HepG2 (cell line): ENCODE results near the gene ANKFY1. TPM values are rescaled to one million over a fixed set of nuclear protein-coding genes. Genes with fewer than 3 reads are reported as not detected.

Experiments
- ATAC-seq: fragments of 200-7000 bp; cut with Tn5 transposase; 3 replicates; pipeline ENCODE4 v1.9.1; 2020; ENCODE audit warnings: mild to moderate bottlenecking, moderate library complexity
- BruUV-seq: library from RNA; stranded (reverse); fragments of 400-500 nt; replicated peaks from 2 replicates; lab custom pipeline; 2021; lab: Mats Ljungman, UMichigan
- CTCF ChIA-PET: fragments of 300-600 bp; formaldehyde crosslinking; extraction: SDS; loops from one replicate; lab custom pipeline; 2021; ENCODE audit warnings: low total read pairs, inconsistent platforms, low intra/inter-chr PET ratio; lab: Yijun Ruan, JAX
- POLR2A ChIA-PET: fragments of 350-600 bp; sonication (Branson Sonifier 250); formaldehyde crosslinking; loops from one replicate; lab custom pipeline; 2020; ENCODE audit warnings: antibody characterized with exemption, inconsistent platforms; lab: Yijun Ruan, JAX
- DNase-seq: peaks from one replicate; pipeline ENCODE4 v3.0.0-alpha.2; 2015; ENCODE audit warnings: low spot score
- FAIRE-seq: peaks from 3 replicates; lab custom pipeline; 2011; peaks lifted over from hg19 to GRCh38; lab: Jason Lieb, UNC
- H2AFZ ChIP-seq: one replicate; pipeline ENCODE4 v1.6.1; 2011; ENCODE audit warnings: low read length, inconsistent platforms
- H3K27ac ChIP-seq: fragments of 300-600 bp; 3 replicates; pipeline ENCODE4 v1.8.0; 2011; ENCODE audit warnings: mixed run types, mild to moderate bottlenecking, mixed read lengths, low read length, inconsistent platforms; ENCODE audit not compliant: insufficient read depth; ENCODE audit errors: extremely low read length
- H3K27me3 ChIP-seq, 2 experiments: fragments of 200-600 bp in 1 of 2; 2 replicates in 1 of 2; 3 replicates in 1 of 2; pipeline versions ENCODE4 v1.6.0 to v1.8.0; 2011; ENCODE audit warnings: low read length in 2 of 2, mild to moderate bottlenecking in 2 of 2, moderate library complexity in 2 of 2, inconsistent platforms in 1 of 2; ENCODE audit not compliant: insufficient read depth in 2 of 2, control insufficient read depth in 1 of 2
- H3K36me3 ChIP-seq, 2 experiments: fragments of 200-600 bp in 1 of 2; replicated peaks in 1 of 2; 2 replicates in 1 of 2; 3 replicates in 1 of 2; pipeline versions ENCODE4 v1.5.1 to v1.8.0; 2011; ENCODE audit warnings: low read length in 2 of 2, inconsistent platforms in 1 of 2; ENCODE audit not compliant: insufficient read depth in 2 of 2, control insufficient read depth in 1 of 2
- H3K4me1 ChIP-seq: 2 replicates; pipeline ENCODE4 v1.5.1; 2012; ENCODE audit warnings: low read length, inconsistent platforms; ENCODE audit not compliant: insufficient read depth
- H3K4me2 ChIP-seq: 2 replicates; pipeline ENCODE4 v1.6.0; 2011; ENCODE audit warnings: low read depth, low read length, inconsistent platforms
- H3K4me3 ChIP-seq, 3 experiments: fragments of 200-600 bp in 1 of 3; sonication (generic), shearing (Covaris generic) in 1 of 3; replicated peaks in 1 of 3; 2 replicates each; pipeline ENCODE4 v1.5.1; 2011 to 2016; ENCODE audit warnings: low read length in 3 of 3, inconsistent platforms in 2 of 3, low read depth in 2 of 3, mild to moderate bottlenecking in 2 of 3, control low read depth in 1 of 3, mixed read lengths in 1 of 3; ENCODE audit not compliant: insufficient read depth in 1 of 3
- H3K79me2 ChIP-seq: one replicate; pipeline ENCODE4 v1.6.1; 2011; ENCODE audit warnings: low read length, inconsistent platforms; ENCODE audit not compliant: insufficient read depth
- H3K9ac ChIP-seq: 2 replicates; pipeline ENCODE4 v1.6.0; 2011; ENCODE audit warnings: mild to moderate bottlenecking, low read depth, low read length, inconsistent platforms; ENCODE audit not compliant: insufficient read depth
- H3K9me3 ChIP-seq: 2 replicates; pipeline ENCODE4 v1.5.1; 2012; ENCODE audit warnings: mild to moderate bottlenecking, low read length
- H4K20me1 ChIP-seq: 2 replicates; pipeline ENCODE4 v1.6.0; 2011; ENCODE audit warnings: inconsistent platforms, mild to moderate bottlenecking, low read length, moderate library complexity; ENCODE audit not compliant: insufficient read depth
- DR1 ChIP-seq: sonication (generic); formaldehyde crosslinking; IDR thresholded peaks from 2 replicates; pipeline ENCODE4 v1.8.0; 2021; ENCODE audit warnings: mild to moderate bottlenecking, missing genetic modification reagents, inconsistent platforms
- JARID2 ChIP-seq: sonication (generic); formaldehyde crosslinking; IDR thresholded peaks from 2 replicates; pipeline ENCODE4 v1.8.1; 2023; ENCODE audit warnings: missing genetic modification reagents, inconsistent platforms; ENCODE audit not compliant: insufficient replicate concordance
- NKX3-1 ChIP-seq: sonication (generic); formaldehyde crosslinking; IDR thresholded peaks from 2 replicates; pipeline ENCODE4 v1.5.0; 2020; ENCODE audit warnings: missing genetic modification reagents
- PHF5A ChIP-seq: IDR thresholded peaks from one replicate; pipeline ENCODE4 v1.6.1; 2018; ENCODE audit warnings: low read depth, missing genetic modification reagents; ENCODE audit not compliant: unreplicated experiment
- SMC3 ChIP-seq: IDR thresholded peaks from 2 replicates; pipeline ENCODE4 v1.6.1; 2011; ENCODE audit warnings: low read length, improper control_type of control experiment
- ZC3H13 ChIP-seq: sonication (generic); formaldehyde crosslinking; IDR thresholded peaks from 2 replicates; pipeline ENCODE4 v1.8.1; 2023; ENCODE audit warnings: mild to moderate bottlenecking, missing genetic modification reagents, moderate library complexity
- ZIK1 ChIP-seq: sonication (generic); formaldehyde crosslinking; IDR thresholded peaks from 2 replicates; pipeline ENCODE4 v1.5.0; 2020; ENCODE audit warnings: mild to moderate bottlenecking, low read depth, missing genetic modification reagents, borderline replicate concordance
- ZNF160 ChIP-seq: sonication (generic); formaldehyde crosslinking; IDR thresholded peaks from 2 replicates; pipeline ENCODE4 v1.8.0; 2022; ENCODE audit warnings: mild to moderate bottlenecking, inconsistent platforms, missing genetic modification reagents
- ZNF44 ChIP-seq: sonication (generic); formaldehyde crosslinking; IDR thresholded peaks from 2 replicates; pipeline ENCODE4 v1.5.1; 2020; ENCODE audit warnings: mild to moderate bottlenecking, missing genetic modification reagents
- ZNF468 ChIP-seq: sonication (generic); formaldehyde crosslinking; IDR thresholded peaks from 2 replicates; pipeline ENCODE4 v1.8.0; 2022; ENCODE audit warnings: mild to moderate bottlenecking, moderate library complexity, missing genetic modification reagents
- ZNF510 ChIP-seq: sonication (generic); formaldehyde crosslinking; IDR thresholded peaks from 2 replicates; pipeline ENCODE4 v1.4.0; 2020; ENCODE audit warnings: low read depth, mild to moderate bottlenecking, missing genetic modification reagents
- ZNF609 ChIP-seq: sonication (generic); formaldehyde crosslinking; IDR thresholded peaks from 2 replicates; pipeline ENCODE4 v1.4.0; 2020; ENCODE audit warnings: mild to moderate bottlenecking, missing genetic modification reagents, borderline replicate concordance
- ZNF629 ChIP-seq: sonication (generic); formaldehyde crosslinking; conservative IDR thresholded peaks from 2 replicates; pipeline ENCODE4 v1.5.0; 2020; ENCODE audit warnings: missing genetic modification reagents
- WGBS: methylation state at CpG from one replicate; pipeline ENCODE4 v1.1.6; 2017; ENCODE audit warnings: low lambda C conversion rate; 5-methylcytosine and 5-hydroxymethylcytosine counted together
- in situ Hi-C: cut with HindIII; loops from 2 replicates; pipeline ENCODE4 v1.10.0; 2017; ENCODE audit warnings: low pct_unique_long_range_greater_than_20kb; ENCODE audit not compliant: extremely low pct_ligation_motif_present
- intact Hi-C: fragments of 100-400 bp; cut with micrococcal nuclease; formaldehyde crosslinking; loops from one replicate; pipeline ENCODE4 v1.10.0; 2022; ENCODE audit not compliant: unreplicated experiment
- polyA plus RNA-seq, 8 experiments: library from polyadenylated mRNA; depleted of rRNA in 3 of 8; stranded (reverse) in 7 of 8; unstranded in 1 of 8; fragments of >200 nt; fragmentation: Illumina TruSeq in 4 of 8; extraction: Trizol in 4 of 8; gene quantifications; 2 replicates each; pipeline versions ENCODE4 v1.2.1 to v1.2.3, GENCODE V29; 2011 to 2016; ENCODE audit warnings: low read depth in 4 of 8, missing spikeins in 1 of 8, mixed read lengths in 1 of 8; ENCODE audit not compliant: insufficient read depth in 1 of 8
- total RNA-seq, 5 experiments: library from RNA; depleted of rRNA; stranded (reverse); fragments of >200 nt; fragmentation: Illumina TruSeq; extraction: Trizol; gene quantifications; 2 replicates each; pipeline ENCODE4 v1.2.3, GENCODE V29; 2016; ENCODE audit warnings: low read depth in 1 of 5
- TF ChIP-seq, protein P1 (sequence below): sonication (generic); formaldehyde crosslinking; IDR thresholded peaks from 2 replicates; pipeline ENCODE4 v1.9.0; 2021; ENCODE audit warnings: missing genetic modification reagents, mild to moderate bottlenecking, borderline replicate concordance
- TF ChIP-seq, protein P2 (sequence below): sonication (generic); formaldehyde crosslinking; IDR thresholded peaks from 2 replicates; pipeline ENCODE4 v1.5.1; 2020; ENCODE audit warnings: mild to moderate bottlenecking, missing genetic modification reagents, moderate library complexity

Gene ANKFY1
- total and polyA plus RNA-seq, 2 of the 13 experiments (the other 11 are each of a cell fraction or from before 2014, with no cell fraction given), result 11.9 to 16.8 TPM

GRCh38 chr17:4124999-4125398 lies 138.8 kb downstream of the ANKFY1 start:
- FAIRE-seq (no peak), DNase-seq (no peak), ATAC-seq (no peak)
- Histone ChIP-seq H3K36me3 (peaks cover 8 to 14% of the 10 kb centered on the region in 2 experiments; a peak in 4 of 5 replicates), H3K4me1 (no peaks in the 10 kb centered on the region), H3K27ac (no peak overlapping the region), H3K79me2 (no peaks in the 10 kb centered on the region), H3K4me3 (no peak overlapping the region), H3K9ac (no peak overlapping the region), H3K9me3 (no peaks in the 10 kb centered on the region), H4K20me1 (no peaks in the 10 kb centered on the region), H3K4me2 (no peak overlapping the region), H2AFZ (no peak overlapping the region), H3K27me3 (no peaks in the 10 kb centered on the region)
- BruUV-seq, result no TSS peak
- 98% methylated on average over 2 of the region's 2 CpGs for WGBS
- intact Hi-C loops (no loop called here), in situ Hi-C loops (no loop called here)
- POLR2A ChIA-PET, result no interaction called here
- CTCF ChIA-PET, result no interaction called here
- TF ChIP-seq ZC3H13, result no peak
- no peak for TF ChIP-seq SMC3
- TF ChIP-seq ZNF510 (CRISPR knock-in tag), result no peak
- TF ChIP-seq ZNF468 (CRISPR knock-in tag), result no peak
- TF ChIP-seq ZNF629, result no peak
- no peak for TF ChIP-seq NKX3-1 (CRISPR knock-in tag)
- no peak for TF ChIP-seq JARID2 (CRISPR knock-in tag)
- TF ChIP-seq ZNF609 (CRISPR knock-in tag), result no peak
- TF ChIP-seq PHF5A (CRISPR knock-in tag), result no peak
- TF ChIP-seq, protein P1, sequence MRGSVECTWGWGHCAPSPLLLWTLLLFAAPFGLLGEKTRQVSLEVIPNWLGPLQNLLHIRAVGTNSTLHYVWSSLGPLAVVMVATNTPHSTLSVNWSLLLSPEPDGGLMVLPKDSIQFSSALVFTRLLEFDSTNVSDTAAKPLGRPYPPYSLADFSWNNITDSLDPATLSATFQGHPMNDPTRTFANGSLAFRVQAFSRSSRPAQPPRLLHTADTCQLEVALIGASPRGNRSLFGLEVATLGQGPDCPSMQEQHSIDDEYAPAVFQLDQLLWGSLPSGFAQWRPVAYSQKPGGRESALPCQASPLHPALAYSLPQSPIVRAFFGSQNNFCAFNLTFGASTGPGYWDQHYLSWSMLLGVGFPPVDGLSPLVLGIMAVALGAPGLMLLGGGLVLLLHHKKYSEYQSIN (CRISPR knock-in tag), result no peak
- TF ChIP-seq DR1 (CRISPR knock-in tag), result no peak
- TF ChIP-seq, protein P2, sequence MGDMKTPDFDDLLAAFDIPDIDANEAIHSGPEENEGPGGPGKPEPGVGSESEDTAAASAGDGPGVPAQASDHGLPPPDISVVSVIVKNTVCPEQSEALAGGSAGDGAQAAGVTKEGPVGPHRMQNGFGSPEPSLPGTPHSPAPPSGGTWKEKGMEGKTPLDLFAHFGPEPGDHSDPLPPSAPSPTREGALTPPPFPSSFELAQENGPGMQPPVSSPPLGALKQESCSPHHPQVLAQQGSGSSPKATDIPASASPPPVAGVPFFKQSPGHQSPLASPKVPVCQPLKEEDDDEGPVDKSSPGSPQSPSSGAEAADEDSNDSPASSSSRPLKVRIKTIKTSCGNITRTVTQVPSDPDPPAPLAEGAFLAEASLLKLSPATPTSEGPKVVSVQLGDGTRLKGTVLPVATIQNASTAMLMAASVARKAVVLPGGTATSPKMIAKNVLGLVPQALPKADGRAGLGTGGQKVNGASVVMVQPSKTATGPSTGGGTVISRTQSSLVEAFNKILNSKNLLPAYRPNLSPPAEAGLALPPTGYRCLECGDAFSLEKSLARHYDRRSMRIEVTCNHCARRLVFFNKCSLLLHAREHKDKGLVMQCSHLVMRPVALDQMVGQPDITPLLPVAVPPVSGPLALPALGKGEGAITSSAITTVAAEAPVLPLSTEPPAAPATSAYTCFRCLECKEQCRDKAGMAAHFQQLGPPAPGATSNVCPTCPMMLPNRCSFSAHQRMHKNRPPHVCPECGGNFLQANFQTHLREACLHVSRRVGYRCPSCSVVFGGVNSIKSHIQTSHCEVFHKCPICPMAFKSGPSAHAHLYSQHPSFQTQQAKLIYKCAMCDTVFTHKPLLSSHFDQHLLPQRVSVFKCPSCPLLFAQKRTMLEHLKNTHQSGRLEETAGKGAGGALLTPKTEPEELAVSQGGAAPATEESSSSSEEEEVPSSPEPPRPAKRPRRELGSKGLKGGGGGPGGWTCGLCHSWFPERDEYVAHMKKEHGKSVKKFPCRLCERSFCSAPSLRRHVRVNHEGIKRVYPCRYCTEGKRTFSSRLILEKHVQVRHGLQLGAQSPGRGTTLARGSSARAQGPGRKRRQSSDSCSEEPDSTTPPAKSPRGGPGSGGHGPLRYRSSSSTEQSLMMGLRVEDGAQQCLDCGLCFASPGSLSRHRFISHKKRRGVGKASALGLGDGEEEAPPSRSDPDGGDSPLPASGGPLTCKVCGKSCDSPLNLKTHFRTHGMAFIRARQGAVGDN (CRISPR knock-in tag), result no peak
- TF ChIP-seq ZIK1 (CRISPR knock-in tag), result no peak
- no peak for TF ChIP-seq ZNF160 (CRISPR knock-in tag)
- TF ChIP-seq ZNF44, result no peak
